ENCODE data around the gene ZSWIM2.
"Not testable (repeated sequence)": the region's sequence is repeated elsewhere in the genome, so short reads cannot be mapped to it uniquely, and the experiment has no call there.

Gene ZSWIM2

DNA sequence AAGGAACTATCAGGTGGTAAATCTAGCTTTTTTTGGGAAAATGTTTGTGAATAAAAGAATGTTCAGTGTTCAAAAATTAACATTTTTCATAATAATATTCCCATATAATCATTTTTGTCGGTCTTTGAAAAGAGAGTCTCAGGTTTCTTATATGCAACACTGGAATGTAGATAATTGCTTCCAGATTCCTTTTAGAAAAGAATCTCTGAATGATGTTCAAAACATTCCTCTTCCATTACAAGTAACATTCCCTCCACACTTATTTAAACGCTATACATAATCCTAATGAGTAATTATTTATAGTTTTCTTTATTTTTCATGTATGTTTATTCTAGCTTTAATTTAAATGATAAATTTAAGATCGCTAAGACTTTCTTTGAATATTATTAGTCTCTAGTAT is 7.0 kb downstream of the ZSWIM2 start:
- no peak for DNase-seq (ENCODE audit: low spot score)

DNA sequence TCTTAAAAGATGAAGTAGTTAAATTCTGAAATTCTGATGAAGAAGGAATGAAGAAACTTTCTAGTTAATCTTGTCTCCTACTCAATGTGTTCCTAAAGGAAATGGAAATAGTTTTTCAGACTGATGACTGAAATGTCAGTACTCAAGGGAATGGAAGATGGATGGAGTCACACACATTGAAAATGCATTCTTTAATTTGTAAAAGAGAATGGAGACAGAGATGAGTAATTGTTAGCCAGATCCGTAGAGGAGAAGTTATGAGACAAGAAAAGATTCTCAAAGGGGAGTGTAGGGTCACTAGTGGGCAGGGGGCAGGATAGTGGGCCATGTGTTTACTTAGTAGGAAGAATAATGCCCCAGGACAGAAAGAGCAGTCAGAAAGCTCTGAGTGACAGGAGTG is 13.3 kb downstream of the ZSWIM2 start:
- no peak for DNase-seq (ENCODE audit: low spot score)

DNA sequence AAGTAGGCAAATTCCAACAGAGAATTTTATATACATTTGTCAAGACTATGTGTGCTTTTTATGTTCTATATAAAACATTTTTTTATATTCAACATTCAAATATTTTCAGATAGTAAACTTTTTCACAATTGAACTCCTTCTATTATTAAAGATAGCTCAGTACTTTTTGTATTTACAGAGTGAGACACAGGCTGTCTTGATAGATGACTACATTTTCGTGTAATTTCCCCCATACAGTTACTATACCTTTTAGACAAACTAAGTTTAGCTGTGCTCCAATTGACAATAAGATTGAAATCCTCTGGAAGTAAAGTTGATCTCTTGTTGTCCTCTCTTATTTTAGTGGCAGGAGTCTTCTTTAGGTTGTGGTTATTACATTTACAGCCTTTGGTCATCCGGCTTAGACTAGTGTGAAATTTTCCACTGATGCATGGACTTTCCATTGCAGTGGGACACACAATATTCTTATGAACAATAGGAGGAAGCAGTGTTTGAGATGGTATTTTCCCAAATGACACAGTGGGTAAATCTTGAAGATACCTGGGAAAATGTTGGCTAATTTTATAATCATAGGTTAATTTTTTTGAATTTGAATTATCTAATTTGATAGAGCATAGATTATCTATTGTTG is 21.0 kb downstream of the ZSWIM2 start:
- no peak for DNase-seq (ENCODE audit: low spot score)

DNA sequence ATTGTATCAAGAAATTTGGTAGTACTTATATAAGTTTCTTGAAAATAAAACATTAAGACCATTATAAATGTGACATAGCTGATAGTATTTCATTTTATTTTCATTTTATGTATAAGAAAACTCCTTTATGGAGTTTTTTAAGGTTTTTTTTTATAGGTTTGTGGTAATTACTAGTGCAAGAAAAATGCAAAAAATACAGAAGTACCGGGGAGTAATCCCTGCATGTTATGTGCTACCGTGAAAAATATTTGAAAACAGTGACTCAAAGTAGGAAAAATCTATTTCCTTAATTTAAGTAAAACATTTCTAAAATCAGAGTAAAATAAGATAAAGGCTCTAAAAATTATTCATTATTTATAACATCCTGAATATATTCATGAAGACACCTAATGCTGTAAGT is 21.6 kb downstream of the ZSWIM2 start:
- no peak for DNase-seq (ENCODE audit: low spot score)

DNA sequence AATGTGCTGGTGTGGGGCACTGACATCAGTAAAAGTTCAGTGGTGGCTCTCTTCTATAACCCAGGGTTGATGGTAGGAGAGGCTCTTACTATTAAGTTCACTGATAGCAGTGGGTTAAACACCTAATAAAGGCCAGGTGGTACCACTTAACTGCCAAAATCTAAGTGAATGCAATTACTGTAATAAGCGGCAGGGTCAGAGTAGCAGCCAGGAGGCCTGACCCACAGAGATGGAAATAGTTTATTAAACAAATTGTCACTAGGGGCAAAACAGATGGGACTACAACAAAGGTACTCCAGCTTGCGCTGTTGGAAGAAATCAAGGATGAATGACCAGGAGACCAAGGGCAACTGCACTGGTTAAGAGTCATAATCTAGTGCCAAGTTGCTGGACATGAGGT is 26.6 kb downstream of the ZSWIM2 start:
- no peak for DNase-seq (ENCODE audit: low spot score)

DNA sequence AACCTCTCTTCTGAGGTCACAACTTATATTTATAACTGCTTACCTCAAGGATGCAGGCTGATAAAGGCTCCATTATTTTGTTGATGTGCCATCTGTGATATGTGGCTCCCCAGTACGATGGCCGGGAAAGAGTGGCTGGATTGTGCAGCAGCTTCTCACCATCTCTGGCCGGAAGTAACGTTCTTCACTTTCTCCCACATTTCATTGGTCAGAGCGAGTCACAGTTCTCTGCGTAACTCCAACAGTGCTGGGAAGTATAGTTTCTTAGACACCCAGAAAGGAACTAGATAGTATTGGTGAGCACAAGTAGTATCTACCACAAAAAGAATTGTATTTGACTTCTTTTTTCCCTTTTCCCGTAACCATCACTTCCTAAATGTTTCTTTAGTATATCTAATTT is 28.7 kb downstream of the ZSWIM2 start:
- DNase-seq (ENCODE audit: low spot score) = no peak

DNA sequence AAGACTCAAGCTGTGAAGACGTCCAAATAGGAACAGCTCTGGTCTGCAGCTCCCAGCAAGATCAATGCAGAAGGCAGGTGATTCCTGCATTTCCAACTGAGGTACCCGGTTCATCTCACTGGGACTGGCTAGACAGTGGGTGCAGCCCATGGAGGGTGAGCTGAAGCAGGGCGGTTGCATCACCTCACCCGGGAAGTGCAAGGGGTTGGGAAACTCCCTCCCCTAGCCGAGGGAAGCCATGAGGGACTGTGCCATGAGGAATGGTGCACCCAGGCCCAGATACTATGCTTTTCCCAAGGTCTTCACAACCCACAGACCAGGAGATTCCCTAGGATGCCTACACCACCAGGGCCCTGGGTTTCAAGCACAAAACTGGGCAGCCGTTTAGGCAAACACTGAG is 37.2 kb downstream of the ZSWIM2 start:
- not testable (repeated sequence) for DNase-seq (ENCODE audit: low spot score)

DNA sequence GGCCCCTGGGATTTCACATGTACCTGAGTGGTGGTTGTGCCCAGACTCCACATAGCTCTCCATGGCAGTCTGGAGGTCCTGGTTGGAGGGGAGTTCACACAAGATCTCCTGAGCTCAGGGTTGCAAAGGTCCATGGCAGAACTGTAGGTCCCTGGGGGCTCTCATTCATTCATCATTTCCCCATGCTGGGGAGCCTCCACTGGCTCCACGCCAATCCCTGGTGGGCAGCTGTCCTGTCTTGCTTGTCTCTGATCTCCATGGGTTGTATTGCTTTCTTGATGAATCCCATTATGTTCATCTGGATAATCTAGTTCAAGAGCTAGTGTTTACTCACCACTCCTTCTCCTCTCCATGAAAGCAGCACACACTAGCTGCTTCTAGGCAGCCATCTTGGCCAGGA is 42.4 kb downstream of the ZSWIM2 start:
- no peak for DNase-seq (ENCODE audit: low spot score)

DNA sequence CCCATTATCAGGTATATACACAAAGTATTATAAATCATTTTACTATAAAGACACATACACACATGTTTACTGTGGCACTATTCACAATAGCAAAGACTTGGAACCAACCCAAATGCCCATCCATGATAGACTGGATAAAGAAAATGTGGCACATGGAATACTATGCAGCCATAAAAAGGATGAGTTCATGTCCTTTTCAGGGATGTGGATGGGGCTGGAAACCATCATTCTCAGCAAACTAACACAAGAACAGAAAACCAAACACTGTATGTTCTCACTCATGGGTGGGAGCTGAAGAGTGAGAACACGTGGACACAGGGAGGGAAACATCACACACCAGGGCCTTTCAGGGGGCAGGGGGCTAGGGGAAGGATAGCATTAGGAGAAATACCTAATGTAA is 50.4 kb downstream of the ZSWIM2 start:
- DNase-seq (ENCODE audit: low spot score) = not testable (repeated sequence)

DNA sequence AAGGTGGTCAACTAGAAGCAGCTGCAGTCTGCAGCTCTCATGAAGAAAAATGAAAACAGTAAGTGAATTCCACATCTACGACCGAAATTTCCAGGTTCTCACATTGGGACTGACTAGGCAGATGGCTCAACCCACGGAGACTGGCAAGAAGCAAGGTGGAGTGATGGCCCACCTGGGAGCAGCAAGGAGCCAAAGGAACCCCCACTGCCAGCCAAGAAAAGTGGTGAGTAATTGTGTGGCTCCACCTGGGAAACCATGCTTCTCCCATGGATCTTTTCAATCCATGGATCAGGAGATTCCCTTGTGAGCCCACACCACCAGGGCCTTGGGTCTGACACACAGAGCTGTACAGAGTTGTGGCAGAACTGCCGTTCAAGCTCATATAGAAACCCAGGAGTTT is 64.0 kb downstream of the ZSWIM2 start:
- DNase-seq (ENCODE audit: low spot score) = no peak

DNA sequence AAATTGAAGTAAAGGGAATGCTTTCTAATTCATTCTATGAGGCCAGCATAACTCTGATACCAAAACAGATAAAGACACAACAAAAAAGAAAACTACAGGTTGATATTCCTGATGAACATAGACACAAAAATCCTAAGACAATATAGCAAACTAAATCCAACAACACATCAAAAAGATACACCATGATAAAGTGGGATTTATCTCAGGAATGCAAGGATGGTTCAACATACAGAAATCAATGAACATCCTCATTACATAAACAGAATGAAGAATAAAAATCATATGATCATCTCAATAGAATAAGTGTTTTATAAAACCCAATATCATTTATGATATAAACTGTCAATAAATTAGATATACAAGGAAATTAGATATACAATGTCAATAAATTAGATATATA is 65.7 kb downstream of the ZSWIM2 start:
- DNase-seq (ENCODE audit: low spot score) = no peak

DNA sequence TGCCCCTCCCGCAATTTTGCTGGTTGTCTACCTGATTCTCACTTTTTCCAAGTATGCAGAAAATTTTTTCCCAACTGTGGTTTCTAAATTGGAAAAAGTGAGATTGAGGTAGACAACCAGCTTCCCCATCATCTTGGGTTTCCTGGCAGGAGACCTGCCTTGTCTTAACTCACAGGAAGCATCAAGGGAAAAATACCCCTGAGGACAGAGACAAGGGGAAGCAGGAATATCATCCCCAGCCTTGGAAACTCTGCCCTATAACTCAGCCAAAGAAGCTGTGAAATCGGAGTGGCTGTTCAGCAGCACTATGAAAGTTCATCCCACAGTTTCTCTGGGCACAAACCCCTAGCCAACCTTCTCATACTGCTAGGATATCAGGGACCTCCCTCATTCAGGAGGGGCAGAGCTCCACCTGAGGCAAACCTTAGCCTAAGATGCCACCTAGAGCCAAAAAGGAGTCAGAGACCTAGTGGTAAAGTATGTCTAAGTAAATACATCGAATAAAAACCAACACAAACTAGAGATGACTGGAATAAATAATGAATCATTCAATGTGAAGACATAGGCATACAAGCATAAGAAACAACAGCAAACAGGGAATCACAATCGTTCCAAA is 68.2 kb downstream of the ZSWIM2 start:
- no peak for DNase-seq (ENCODE audit: low spot score)
